DMS 273 (cell line): ENCODE results near the gene PNMA8A.
A peak's percentile ranks its signal among the peaks of the same experiment; 100 is the strongest.
"Not testable (repeated sequence)": the region's sequence is repeated elsewhere in the genome, so short reads cannot be mapped to it uniquely, and the experiment has no call there.

Source experiments
- DNase-seq: peaks from one replicate; lab custom pipeline; 2025; ENCODE audit not compliant: unreplicated experiment; lab: John Stamatoyannopoulos, UW

The PNMA8A gene

GRCh38 chr19:46469541-46470185, 1.7 kb downstream of the PNMA8A start:
- DNase-seq = no peak

GRCh38 chr19:46466536-46467196, 4.7 kb downstream of the PNMA8A start:
- no peak for DNase-seq

- DNase-seq = peak; percentile 37
Measured at GRCh38 chr19:46463516-46463915, 7.8 kb downstream of the PNMA8A start.

GRCh38 chr19:46461537-46461936, 9.8 kb downstream of the PNMA8A start:
- peak; percentile 81 for DNase-seq

GRCh38 chr19:46460981-46461380, 10.4 kb downstream of the PNMA8A start:
- peak; percentile 31 for DNase-seq

GRCh38 chr19:46460055-46460454, 11.3 kb downstream of the PNMA8A start:
- peak; percentile 28 for DNase-seq

GRCh38 chr19:46456930-46457329, 14.4 kb downstream of the PNMA8A start:
- no peak for DNase-seq

- DNase-seq = peak; percentile 54
Measured at GRCh38 chr19:46454244-46454643, 17.1 kb downstream of the PNMA8A start.

GRCh38 chr19:46453661-46454060, 17.7 kb downstream of the PNMA8A start:
- DNase-seq = peak; percentile 27

GRCh38 chr19:46452186-46452585, 19.2 kb downstream of the PNMA8A start:
- no peak for DNase-seq

- DNase-seq = peak; percentile 91
Measured at GRCh38 chr19:46451352-46451751, 20.0 kb downstream of the PNMA8A start.

- DNase-seq = no peak
Measured at GRCh38 chr19:46450737-46451136, 20.6 kb downstream of the PNMA8A start.

- no peak for DNase-seq
Measured at GRCh38 chr19:46449228-46449627, 22.1 kb downstream of the PNMA8A start.

- DNase-seq = no peak
Measured at GRCh38 chr19:46448601-46449000, 22.8 kb downstream of the PNMA8A start.

GRCh38 chr19:46447824-46448223, 23.5 kb downstream of the PNMA8A start:
- DNase-seq = no peak

- DNase-seq = no peak
Measured at GRCh38 chr19:46447006-46447405, 24.4 kb downstream of the PNMA8A start.

GRCh38 chr19:46446021-46446420, 25.3 kb downstream of the PNMA8A start:
- DNase-seq = no peak

- peak; percentile 53 for DNase-seq
Measured at GRCh38 chr19:46442808-46443450, 28.4 kb downstream of the PNMA8A start.

- DNase-seq = no peak
Measured at GRCh38 chr19:46441866-46442265, 29.5 kb downstream of the PNMA8A start.

GRCh38 chr19:46435689-46436088, 35.7 kb downstream of the PNMA8A start:
- DNase-seq = not testable (repeated sequence)

- no peak for DNase-seq
Measured at GRCh38 chr19:46435009-46435408, 36.4 kb downstream of the PNMA8A start.

GRCh38 chr19:46433470-46433869, 37.9 kb downstream of the PNMA8A start:
- DNase-seq = not testable (repeated sequence)
